Measurements from ENCODE around the gene KRT35.

GRCh38 chr17:41523787-41524186 is 42.8 kb upstream of the KRT35 start:
- TF ChIP-seq YY1 (IDR thresholded peaks at IDR 0.05; ENCODE audit: extremely low read depth, insufficient replicate concordance, low read depth, low read length) = no peak
- TF ChIP-seq, protein P1, sequence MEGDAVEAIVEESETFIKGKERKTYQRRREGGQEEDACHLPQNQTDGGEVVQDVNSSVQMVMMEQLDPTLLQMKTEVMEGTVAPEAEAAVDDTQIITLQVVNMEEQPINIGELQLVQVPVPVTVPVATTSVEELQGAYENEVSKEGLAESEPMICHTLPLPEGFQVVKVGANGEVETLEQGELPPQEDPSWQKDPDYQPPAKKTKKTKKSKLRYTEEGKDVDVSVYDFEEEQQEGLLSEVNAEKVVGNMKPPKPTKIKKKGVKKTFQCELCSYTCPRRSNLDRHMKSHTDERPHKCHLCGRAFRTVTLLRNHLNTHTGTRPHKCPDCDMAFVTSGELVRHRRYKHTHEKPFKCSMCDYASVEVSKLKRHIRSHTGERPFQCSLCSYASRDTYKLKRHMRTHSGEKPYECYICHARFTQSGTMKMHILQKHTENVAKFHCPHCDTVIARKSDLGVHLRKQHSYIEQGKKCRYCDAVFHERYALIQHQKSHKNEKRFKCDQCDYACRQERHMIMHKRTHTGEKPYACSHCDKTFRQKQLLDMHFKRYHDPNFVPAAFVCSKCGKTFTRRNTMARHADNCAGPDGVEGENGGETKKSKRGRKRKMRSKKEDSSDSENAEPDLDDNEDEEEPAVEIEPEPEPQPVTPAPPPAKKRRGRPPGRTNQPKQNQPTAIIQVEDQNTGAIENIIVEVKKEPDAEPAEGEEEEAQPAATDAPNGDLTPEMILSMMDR (IDR thresholded peaks at IDR 0.05 in 2 of 3, conservative IDR thresholded peaks at IDR 0.05 in 1 of 3; ENCODE audit: borderline replicate concordance in 1 of 3, insufficient read depth in 1 of 3, low read depth in 2 of 3, low read length in 2 of 3) = no peak
- no peak for TF ChIP-seq TCF7L2 (IDR thresholded peaks at IDR 0.05; ENCODE audit: borderline replicate concordance, extremely low read depth, insufficient read depth, insufficient read length)
- no peak for TF ChIP-seq REST (IDR thresholded peaks at IDR 0.05; ENCODE audit: low read depth)
- no peak for TF ChIP-seq ZFX (IDR thresholded peaks at IDR 0.05)

Measured in HCT116 (cell line).